ENCODE results near the gene ABHD6.
A peak's percentile ranks its signal among the peaks of the same experiment; 100 is the strongest.

ABHD6 gene

GRCh38 chr3:58214484-58215316 lies 22.9 kb upstream of the ABHD6 start:
- TF ChIP-seq REST (IDR thresholded peaks at IDR 0.05; ENCODE audit: low read depth) (no peak), TEAD4 (IDR thresholded peaks at IDR 0.05) (no peak), RAD21 (IDR thresholded peaks at IDR 0.05; ENCODE audit: low read depth) (no peak), MAX (IDR thresholded peaks at IDR 0.05) (no peak), TCF12 (IDR thresholded peaks at IDR 0.05; ENCODE audit: low read depth) (no peak), USF1 (IDR thresholded peaks at IDR 0.05) (no peak), CREB1 (IDR thresholded peaks at IDR 0.05; ENCODE audit: low read depth) (no peak), CEBPB (IDR thresholded peaks at IDR 0.05) (peak; percentile 54), YY1 (IDR thresholded peaks at IDR 0.05; ENCODE audit: low read depth) (no peak)

GRCh38 chr3:58215317-58216025 lies 22.1 kb upstream of the ABHD6 start:
- TF ChIP-seq NFIC (IDR thresholded peaks at IDR 0.05): no peak
- no peak for TF ChIP-seq EP300 (IDR thresholded peaks at IDR 0.05; ENCODE audit: borderline replicate concordance)
- TF ChIP-seq EGR1 (IDR thresholded peaks at IDR 0.05): no peak
- TF ChIP-seq MAX (IDR thresholded peaks at IDR 0.05): no peak
- no peak for TF ChIP-seq TAF1 (IDR thresholded peaks at IDR 0.05; ENCODE audit: low read depth)
- TF ChIP-seq REST (IDR thresholded peaks at IDR 0.05; ENCODE audit: low read depth): no peak
- no peak for TF ChIP-seq TCF12 (IDR thresholded peaks at IDR 0.05; ENCODE audit: low read depth)
- no peak for TF ChIP-seq TEAD4 (IDR thresholded peaks at IDR 0.05)

GRCh38 chr3:58216496-58217195 lies 20.9 kb upstream of the ABHD6 start:
- no peak for TF ChIP-seq FOXM1 (IDR thresholded peaks at IDR 0.05; ENCODE audit: borderline replicate concordance, low read depth)

- TF ChIP-seq CREB1 (IDR thresholded peaks at IDR 0.05; ENCODE audit: low read depth) (no peak), USF1 (IDR thresholded peaks at IDR 0.05) (peak; percentile 71), TCF12 (IDR thresholded peaks at IDR 0.05; ENCODE audit: low read depth) (no peak), EP300 (IDR thresholded peaks at IDR 0.05; ENCODE audit: borderline replicate concordance) (no peak), RAD21 (IDR thresholded peaks at IDR 0.05; ENCODE audit: low read depth) (peak; percentile 65), NFIC (IDR thresholded peaks at IDR 0.05) (peak; percentile 54; the same call in 1 of the 2 replicates), EGR1 (IDR thresholded peaks at IDR 0.05) (peak; percentile 17; the same call in 1 of the 2 replicates), MAX (IDR thresholded peaks at IDR 0.05) (peak; percentile 91), ZBTB7A (IDR thresholded peaks at IDR 0.05; ENCODE audit: low read depth) (no peak), TAF1 (IDR thresholded peaks at IDR 0.05; ENCODE audit: low read depth) (no peak), YY1 (IDR thresholded peaks at IDR 0.05; ENCODE audit: low read depth) (no peak), CEBPB (IDR thresholded peaks at IDR 0.05) (no peak), TEAD4 (IDR thresholded peaks at IDR 0.05) (peak; percentile 74), FOXM1 (IDR thresholded peaks at IDR 0.05; ENCODE audit: borderline replicate concordance, low read depth) (no peak), REST (IDR thresholded peaks at IDR 0.05; ENCODE audit: low read depth) (no peak)
Observed at GRCh38 chr3:58217209-58217811, 20.3 kb upstream of the ABHD6 start.
